COLO829 (cell line): ENCODE measurements around the gene MYL12A.
"Not testable (repeated sequence)": the region's sequence is repeated elsewhere in the genome, so short reads cannot be mapped to it uniquely, and the experiment has no call there.

ENCODE experiments used
- DNase-seq: peaks from one replicate; pipeline ENCODE4 v3.0.0; 2012; ENCODE audit warnings: low spot score

The MYL12A gene

DNA sequence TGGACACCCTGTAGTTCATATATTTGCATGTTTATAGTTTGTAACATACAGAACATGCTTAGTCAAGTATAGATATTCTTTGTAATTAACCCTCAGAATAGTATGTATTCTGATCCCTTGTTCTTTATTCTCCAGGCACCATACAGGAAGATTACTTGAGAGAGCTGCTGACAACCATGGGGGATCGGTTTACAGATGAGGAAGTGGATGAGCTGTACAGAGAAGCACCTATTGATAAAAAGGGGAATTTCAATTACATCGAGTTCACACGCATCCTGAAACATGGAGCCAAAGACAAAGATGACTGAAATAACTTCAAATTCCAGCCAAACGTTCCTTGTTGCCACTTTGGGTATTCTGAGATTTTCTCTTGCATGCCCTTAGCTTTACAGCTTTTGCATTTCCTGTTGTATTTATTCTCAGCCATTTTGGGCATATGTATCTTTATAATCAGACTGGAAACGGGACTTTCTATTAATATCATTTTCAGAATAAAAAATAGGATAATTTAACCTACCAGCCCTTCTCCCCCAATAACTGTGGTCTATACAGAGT, 8.1 kb downstream of the MYL12A start:
- no peak for DNase-seq

DNA sequence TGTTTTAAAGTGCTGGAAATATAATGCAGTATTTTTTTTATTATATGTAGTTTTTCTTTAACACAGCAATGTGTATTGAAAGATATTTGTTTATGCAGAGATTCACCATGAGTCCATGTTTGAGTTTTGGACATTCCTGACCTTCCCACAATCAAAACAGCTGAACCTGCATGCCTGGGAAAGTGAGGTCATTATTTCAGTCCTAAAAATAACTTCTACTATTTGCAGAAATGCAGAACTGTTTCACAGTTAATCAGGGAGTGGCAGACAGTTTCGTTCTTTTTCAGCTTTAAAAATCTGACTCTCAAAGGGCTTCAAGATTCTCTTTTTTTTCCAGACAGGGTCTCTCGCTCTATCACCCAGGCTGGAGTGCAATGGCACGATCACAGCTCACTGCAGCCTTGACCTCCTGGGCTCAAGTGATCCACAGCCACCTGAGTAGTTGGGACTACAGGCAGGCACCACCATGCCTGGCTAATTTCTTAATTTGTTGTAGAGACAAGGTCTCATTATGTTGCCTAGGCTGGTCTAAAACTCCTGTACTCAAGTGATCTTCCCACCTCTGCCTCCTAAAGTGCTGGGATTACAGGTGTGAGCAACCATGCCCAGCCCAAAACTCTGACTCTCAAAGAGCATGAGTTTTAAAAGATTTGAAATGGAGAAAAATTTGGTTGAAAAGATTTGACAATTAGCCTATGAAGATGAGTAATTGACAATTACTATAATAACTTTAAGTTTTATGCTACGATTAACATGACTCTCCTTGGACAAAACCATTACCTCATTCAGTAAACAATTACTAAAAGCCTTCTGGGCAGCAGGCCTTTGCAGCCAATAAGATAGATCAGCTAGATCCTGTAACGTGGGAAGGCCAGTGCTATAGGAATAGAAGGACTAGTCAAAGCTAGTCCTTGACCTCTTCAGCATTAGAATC, 9.4 kb downstream of the MYL12A start:
- DNase-seq: no peak

DNA sequence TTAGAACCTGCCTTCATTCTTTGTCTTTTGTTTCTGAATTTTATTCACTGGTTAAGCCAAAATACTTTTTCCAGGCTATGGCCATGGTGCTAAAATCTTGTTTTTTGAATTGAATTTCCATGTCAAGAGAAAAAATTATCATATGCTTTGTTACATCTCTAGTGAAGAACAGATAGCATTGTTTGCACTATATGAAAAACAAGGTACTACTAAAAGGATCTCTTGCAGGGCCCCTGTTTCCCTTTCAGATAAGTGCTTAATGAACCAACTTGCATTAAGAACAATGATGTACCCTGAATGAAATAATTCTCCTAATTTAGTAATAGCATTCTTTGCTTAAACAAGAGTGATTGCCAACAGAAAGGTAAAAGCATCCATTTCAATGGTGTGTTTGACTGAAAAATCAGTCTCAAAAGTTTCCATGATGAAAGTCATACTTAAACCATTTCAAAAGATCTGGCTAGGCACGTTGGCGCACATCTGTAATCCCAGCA, 10.1 kb downstream of the MYL12A start:
- no peak for DNase-seq

DNA sequence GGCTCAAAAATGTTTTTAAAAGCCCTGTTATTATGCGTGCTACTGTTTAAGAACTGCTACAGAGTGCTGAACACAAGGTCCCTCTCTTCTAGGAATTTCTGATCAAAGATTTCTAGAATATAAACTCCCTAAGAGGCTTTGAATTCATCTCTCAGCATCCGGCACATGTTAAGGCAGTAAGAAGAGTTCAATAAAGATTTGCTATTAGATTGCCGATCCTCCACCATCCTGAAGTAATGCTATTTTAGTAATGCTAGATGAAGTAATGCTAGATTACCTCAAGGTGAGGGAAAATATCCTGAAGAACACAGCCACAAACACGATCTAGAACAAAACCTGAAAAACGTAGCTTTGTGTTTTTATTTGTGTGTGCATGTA, 13.4 kb downstream of the MYL12A start:
- no peak for DNase-seq

DNA sequence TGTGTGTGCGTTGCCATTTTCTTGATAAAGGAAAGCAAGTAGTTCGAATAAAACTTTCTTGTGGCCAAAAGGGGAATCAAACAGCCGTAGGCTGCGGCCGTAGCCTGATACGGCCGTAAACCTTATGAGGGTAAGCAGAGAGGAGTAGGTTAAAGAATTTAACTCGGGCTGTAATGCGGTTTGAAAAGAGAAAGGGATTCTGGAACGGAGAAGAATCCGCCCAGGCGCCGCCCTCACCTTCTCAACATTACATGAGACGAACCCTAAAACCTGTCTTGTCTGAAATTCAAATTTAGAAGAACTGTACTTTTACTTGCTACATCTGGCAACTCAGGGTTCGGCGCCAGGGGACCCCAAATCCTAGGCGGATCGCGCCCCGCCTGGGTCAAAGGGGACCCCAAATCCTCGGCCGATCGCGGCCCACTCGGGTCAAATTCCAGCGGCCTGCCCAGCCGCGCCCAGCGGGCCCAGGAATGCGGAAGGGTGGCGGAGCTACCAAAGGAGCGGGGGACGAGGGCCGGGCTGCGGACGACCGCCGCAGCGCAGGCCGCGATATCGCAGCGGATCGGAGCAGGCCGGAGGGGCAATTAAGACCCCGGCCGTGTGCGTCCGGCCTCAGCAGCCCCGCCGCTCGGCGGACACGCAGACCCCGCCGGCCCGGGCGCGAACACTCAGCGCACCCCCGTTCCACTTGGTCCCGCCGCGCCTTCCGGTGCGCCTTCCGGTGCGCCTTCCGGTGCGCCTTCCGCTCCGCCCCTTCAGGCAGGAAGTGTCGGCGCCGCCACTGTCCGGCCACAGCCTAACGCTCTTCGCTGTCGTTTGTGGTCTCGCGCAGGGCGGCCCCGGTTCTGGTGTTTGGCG, 14.0 kb downstream of the MYL12A start, which contains the start of gene MYL12B:
MYL12B (plus strand) TSS at position 761 of the 861 bp plus-strand sequence. CDS start 10,766 bp downstream, outside the sequence.
- no peak for DNase-seq

DNA sequence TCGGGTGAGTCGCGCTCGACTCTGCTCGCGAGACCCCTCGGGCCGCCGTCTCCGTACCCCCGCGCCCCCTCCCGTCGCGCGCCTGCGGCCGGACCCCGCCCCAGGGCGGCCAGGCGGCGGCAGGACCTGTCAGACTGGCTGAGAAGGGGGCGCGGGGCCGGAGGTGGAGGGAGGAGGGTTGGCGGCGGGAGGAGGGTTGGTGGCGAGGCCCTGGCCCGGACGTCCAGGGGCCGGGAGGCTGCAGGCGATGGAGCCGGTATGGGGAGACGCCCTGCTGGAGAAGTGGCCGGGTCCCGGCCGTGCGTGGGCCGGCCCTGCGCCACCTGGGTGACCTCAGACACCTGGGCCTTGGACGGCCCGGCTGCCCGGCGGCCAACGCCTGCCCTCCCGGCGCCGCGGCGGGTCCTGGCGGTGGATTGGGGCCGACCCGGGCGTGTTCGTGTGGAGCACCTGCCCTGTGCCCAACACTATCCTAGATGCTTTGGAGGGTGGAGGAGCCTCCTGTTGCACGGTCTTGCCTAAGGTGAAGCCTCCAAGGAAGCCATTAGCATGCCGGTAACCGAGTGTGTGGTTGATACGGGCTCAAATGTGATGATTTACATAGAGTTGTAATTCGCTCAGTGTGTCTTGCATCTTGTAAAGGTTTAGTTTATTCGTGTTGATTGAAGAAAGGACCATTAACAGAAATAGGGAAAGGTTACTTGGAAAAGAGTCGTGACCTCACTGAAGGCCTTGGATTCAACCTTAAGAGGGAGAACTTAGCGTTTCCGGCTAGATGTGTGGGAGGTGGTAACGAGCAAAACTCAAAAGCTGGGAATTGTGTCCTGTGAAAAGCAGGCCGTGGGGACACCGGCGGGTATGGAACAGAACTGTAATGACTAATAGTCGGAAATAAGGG, 14.9 kb downstream of the MYL12A start:
- DNase-seq: no peak

DNA sequence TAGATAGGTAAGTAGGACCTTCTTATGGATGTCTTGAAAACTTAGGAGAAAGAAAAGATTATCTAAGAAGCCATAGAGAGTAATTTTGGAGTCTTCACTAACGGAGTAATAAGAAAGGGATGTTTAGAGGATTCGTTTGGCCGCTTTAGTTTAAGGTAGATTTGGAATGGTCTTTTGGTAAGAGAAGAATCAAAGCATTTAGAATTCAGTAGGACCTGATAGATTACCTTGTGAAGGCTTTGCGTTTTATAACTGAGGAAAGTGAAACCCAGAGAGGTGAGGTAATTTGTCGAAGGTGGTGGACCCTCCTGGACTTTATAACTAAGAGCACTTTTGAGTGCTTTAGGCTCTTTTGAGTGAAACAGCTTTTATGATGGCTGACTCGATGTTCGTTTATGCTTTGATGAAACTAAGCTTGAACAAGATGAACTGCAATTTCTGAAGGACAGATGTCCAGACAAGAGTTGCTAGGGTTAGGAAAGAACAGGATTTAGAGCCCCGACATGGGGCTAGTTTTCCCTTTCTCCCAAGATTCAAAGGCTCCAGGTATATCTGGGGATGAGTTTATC, 15.6 kb downstream of the MYL12A start:
- no peak for DNase-seq

DNA sequence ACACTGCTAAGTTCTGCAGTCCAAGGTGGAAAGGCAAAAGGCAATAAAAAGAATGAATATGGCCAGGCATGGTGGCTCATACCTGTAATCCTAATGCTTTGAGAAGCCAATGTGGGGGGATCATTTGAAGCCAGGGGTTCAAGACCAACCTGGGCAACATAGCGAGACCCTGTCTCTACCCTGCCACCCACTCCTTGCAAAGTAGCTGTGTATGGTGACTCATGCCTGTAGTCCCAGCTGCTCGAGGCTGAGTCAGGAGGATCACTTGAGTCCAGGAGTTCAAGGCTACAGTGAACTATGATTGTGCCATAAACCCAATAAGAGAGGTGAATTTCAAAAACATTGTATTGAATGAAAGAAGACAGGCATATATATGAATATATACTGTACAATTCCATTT, 16.8 kb downstream of the MYL12A start:
- no peak for DNase-seq

DNA sequence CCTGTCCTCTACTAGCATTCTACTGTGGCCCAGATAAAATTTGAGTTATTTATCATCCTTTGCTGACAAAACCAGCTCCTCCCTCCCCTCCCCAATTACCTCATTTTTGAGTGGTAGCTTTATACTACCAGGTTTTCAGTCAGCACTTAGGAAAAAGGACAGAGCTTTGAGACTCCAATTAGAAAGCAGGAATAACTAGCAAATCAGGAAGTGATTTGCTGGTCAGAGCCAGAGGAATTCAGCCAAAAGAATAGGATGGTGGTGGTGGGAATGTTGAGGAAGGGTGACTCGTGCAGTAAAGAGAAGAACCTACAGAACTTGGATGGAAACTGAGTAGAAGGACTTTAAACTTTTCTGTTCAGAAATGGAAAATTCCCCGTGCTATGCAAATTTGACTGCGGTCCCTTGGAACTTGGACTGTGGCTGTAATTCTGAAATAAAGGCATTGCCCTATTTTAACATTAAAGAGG, 18.0 kb downstream of the MYL12A start:
- no peak for DNase-seq

DNA sequence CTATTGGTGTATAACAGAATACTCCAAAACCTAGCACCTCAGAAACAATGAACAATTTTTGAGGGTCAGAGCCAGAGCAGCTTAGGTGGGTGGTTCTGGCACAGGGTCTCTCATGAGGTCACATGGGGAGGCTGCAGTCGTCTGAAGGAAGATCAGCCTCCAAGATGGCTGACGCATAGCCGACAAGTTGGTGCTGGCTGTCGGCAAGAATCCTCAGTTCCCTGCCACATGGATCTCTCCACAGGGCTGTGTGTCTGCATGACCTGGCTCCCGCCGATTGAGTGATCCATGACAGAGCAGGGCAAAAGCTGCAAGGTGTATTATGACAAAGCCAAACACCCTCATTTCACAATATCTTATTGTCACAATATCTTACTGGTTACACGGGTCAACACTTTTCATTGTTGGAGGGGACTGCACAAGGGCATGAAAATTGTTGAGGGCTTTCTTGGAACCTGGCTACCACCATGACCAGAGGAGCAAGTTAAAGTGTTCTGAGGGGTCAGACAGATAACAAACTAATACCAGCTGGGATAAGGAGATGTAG, 18.5 kb downstream of the MYL12A start:
- DNase-seq: no peak

DNA sequence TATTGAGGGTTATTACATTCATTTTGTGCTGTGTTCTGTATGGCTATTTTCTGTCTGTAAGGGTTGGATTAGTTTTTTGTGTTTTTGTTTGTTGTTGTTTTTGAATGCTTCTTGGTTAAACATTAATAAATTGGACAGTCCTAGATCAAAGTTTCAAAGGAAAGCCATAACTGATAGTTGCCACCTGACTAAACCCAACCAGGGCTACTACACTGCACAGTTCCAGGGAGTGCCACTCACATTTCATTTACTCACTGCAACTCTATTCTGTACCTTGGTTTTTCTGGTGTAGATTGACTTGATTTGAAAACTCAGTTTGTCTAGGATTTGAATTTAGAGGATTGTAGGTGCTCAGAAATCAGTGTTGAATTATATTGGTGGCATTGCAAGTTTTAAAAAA, 20.7 kb downstream of the MYL12A start:
- DNase-seq: no peak

DNA sequence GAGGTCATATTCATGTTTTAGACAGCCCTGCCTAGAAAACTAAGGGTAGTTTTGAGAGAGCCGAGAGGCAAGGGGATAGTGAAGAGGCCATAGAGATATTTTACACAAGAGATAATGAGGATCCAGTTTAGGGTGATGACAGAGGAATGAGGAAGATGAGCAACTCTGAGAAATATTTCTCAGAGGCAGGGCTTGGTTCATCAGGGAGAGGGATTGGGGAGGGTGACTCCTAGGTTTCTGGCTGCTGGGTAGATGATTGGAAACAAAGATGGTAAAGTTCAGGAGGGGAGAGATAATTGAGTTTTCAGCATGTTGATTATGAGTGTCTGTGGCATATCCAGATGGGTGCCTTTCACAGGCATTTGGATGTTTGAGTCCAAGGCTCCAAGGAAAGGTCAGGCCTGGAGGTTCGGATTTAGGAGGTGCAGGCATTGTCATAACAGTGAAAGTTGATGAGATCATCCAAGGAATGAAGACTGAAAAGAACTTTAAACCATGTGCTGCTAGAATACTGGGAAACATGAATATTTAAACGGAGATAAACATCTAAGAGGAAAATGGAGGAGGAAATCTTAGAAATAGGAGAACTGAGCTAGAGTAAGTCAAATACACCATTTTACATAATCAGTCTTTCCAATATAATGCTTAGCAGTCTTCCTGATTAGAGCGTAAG, 21.8 kb downstream of the MYL12A start:
- no peak for DNase-seq

DNA sequence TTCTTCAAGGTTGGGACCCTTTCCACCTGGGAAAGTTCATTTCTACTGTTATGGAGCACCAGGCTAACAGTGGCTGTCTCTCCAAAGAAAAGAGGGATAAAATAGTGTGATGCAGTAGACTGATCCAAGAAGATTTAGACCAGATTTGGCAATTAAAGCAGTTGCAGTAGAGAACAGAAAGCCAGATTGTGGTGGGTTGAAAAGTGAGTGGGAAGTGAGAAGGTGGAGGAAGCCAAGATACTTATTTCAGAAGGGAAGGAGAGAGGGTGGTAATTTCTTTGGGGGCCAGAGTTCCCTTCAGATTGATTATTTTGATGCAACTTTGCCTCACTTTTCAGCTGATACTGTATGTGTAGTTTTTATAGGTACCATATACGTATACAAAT, 22.3 kb downstream of the MYL12A start:
- DNase-seq: no peak

DNA sequence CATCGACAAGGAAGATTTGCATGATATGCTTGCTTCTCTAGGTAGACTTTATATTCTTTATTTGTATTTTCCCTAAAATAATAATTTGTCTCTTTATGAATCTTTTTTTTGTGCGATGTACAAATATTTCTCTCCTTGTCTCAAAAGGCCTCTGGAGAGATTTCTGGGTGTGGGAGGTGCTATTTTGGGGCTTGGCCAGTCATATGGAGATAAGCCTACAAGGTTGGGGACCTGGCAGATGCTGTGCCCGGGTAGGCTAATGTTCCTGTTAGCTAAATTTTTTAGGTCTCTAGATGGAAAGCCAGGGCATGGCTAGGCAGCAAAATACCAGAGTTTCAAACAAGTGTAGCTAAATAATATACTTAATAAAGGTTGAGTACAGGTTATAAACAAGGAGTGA, 25.4 kb downstream of the MYL12A start:
- DNase-seq: no peak

DNA sequence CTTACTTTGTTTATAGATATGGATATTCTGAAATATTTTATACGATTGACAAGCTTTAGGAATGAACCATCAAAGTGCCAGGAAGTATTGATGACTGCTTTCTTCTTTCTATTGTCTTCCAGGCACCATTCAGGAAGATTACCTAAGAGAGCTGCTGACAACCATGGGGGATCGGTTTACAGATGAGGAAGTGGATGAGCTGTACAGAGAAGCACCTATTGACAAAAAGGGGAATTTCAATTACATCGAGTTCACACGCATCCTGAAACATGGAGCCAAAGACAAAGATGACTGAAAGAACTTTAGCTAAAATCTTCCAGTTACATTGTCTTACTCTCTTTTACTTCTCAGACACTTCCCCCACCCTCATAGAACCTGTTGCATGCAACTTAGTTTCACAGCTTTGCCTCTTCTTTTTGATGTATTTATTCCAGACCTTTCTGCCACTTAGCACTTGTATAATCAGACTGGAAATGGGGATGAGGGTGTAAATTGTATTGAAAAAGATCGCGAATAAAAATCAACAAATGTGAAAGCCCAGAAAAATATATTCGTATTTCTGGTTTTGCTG, 30.1 kb downstream of the MYL12A start:
- DNase-seq: not testable (repeated sequence)

DNA sequence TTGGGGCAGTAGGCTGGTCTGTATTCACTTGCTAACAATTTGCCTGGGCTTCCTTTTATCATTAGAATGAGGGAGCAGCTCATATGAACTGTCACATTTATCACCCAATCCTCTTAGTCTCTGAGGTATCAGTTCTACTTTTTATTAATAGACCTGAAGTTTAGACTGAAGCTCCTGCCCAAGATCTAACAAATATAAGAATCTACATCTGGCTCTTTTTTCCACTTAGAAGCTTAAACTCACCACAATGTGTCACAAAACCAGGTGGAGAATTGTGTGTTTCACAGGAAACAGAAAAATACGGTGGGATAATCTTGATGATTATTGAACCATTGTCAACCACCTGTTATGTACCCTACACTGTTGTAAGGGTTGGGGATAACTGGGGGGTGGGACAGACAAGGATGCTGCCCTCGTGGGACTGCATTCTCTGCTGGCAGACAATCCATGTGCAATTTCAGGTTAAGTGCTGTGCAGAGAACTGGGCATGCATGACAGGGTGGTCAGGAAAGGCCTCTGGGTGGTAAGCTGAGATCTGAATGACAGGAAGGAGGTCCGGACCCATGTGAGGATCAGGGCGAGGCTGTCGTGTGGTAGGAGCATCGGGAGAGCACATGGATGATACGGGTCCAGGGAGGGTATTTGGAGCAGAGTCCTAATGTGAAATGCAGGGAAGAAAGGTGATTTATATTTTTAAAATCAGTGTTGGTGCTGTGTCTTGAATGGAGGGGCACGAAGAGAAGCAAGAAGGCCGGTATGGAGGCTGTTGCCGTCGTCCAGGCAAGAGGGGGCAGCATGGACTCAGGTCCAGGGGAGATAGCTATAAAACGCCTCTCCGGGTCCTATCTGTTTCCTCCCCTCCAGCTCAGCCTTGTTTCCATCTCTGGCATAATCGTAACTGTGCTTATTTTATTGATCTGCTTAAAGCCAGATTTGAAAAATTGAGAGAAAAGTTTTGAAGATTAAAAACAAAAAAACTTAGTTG, 31.9 kb downstream of the MYL12A start:
- DNase-seq: no peak

DNA sequence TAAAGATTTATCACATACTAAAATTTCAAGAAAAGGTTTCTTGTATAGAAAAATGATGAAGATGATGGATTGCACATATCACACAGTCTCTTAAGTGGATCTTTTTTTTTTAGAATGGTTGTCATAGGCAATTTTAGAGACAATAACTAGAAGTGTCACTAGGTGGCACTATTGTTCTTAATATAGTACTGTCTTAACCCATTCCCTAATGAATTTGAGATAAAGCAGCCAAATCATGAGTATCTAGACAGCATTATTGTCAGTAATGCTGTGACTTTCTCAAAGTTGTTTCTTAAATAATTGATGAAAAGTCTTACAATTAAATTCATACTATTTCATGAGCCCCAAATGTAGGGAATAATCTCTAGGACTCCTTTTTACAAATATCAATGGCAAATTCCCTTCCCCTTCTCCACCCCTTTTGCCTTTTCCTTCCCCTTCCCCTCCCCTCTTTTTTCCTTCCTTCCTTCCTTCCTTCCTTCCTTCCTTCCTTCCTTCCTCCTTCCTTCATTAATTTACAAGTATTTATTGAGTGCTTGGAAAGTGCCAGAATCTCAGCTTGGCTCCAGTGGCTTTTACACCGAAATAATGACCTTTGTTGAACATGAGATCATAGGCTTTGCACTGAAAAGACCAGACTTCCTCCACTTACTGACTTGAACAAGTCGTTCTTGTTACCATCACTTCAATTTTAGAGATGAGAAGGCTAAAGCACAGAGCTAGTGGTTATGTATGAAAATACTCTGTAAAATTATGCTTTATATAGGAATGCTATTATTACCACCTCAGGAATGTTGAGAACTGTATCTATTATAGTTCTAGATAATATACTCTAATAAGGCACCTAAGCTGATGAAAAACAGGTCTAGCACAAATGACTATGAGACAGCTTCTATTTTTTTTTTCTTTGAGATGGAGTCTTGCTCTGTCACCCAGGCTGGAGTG, 34.1 kb downstream of the MYL12A start:
- DNase-seq: no peak
